Activated CD4-positive, alpha-beta T cell treated with anti-CD3 and anti-CD28 coated beads, Interleukin-2, amount 50 U/mL, for 4 hours (primary cell): ENCODE data around the gene EPHB1.
"Not testable (repeated sequence)": the region's sequence is repeated elsewhere in the genome, so short reads cannot be mapped to it uniquely, and the experiment has no call there.

Experiments used
- DNase-seq, 2 experiments: peaks; one replicate each; pipeline ENCODE4 v3.0.0-alpha.2; 2020

Gene EPHB1

DNA sequence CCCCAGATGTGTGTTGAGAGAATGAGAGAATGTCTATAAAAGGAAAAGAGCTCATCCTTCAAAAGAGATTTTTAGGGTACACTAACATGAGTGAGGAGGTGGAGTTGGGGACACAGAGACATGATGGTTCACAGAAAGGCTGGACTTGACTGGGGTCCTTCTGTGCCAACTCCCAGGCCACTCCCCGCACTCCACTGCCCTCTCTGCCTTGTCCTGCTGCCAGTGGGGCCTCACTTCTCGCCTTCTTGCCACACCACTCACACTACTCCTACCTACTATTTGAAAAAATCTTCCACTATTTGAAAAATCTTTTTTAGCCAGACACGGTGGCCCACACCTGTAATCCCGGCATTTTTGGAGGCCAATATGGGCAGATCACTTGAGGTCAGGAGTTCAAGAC lies 298.1 kb downstream of the EPHB1 start:
- no peak for DNase-seq

- no peak for DNase-seq
Measured at GRCh38 chr3:135097276-135097946, 302.4 kb downstream of the EPHB1 start.

DNA sequence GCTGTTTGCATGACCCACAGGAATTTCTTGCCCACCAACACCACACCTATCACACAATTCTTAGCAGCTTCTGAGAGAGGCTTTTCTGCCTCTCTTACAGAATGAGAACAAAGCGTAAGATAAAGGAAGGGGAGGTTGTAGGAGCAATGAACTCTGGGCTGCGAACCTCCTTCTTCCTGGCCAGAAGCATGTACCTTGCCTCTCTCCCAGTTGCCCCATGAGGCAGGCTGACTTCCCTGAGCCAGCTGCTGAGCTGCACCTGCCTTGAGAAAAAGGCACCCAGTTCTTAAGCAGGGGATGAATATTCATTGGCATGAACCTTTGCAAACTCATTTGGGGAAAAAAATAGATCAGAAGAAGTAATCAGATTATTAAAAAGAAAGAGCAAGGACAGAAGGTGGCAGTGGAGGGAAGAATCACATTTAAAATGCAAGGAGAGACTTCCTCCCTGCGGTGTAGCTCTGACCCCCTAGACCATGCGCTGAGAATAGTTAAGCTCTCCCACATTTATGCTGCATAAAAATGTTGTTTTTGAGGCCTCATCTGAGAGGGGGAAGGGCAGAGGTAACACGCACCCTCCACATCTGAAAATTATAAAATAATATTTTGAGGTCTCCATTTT lies 304.8 kb downstream of the EPHB1 start:
- DNase-seq = no peak

GRCh38 chr3:135100366-135100765 lies 305.3 kb downstream of the EPHB1 start:
- no peak for DNase-seq

DNA sequence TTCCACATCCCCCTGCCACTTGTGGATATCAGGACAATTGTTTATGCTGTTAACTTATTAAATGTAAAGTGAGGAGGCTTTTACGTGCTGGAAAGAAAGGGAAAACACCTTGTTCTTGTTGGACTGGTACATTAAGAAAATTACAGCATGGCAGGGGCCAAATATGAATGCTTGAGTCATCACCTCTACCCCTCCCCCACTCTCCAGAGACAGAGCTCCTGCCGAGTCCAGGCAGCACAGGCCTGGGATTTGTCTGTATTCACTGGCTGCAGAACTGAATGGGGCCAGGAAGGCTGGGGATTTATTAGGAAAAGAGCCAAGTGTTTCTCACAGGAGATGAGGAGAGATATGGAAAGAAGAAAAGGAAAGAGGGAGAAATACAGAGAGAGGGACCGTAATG lies 308.9 kb downstream of the EPHB1 start:
- DNase-seq = no peak

- DNase-seq = no peak
Measured at GRCh38 chr3:135106445-135106844, 311.4 kb downstream of the EPHB1 start.

GRCh38 chr3:135107043-135107442 lies 312.0 kb downstream of the EPHB1 start:
- no peak for DNase-seq

- no peak for DNase-seq
Measured at GRCh38 chr3:135109681-135110080, 314.6 kb downstream of the EPHB1 start.

DNA sequence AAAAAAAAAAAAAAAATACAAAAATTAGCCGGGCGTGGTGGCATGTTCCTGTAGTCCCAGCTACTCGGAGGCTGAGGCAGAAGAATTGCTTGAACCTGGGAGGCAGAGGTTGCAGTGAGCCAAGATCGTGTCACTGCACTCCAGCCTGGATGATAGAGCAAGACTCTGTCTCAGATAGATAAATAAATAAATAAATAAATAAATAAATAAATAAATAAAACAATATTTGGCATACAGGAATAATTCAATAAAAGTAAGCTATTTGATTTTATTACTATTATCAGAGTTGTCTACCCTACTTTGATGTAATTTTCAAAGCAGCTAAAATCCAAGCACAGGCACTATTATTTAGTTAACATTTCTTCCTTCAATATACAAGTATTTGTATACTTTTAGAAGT lies 319.5 kb downstream of the EPHB1 start:
- DNase-seq = not testable (repeated sequence)

DNA sequence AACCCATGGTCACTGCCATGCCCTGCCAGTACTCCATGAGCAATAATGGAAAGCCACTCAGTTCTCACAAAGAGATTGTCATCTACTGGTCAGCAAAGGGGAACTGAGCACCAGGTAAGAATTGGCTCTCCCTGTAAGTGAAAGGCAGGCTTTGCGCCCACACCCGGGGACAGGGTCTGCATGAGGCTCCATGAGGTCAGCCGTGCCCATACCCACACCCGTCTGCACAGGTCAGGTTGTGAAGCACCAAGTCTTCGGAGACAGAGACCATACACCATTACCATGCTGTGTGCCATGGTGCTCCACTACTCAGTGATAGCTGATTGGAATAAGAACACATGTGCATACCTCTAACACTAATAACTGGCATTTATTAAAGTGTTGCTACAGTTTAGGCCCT lies 322.9 kb downstream of the EPHB1 start:
- no peak for DNase-seq

DNA sequence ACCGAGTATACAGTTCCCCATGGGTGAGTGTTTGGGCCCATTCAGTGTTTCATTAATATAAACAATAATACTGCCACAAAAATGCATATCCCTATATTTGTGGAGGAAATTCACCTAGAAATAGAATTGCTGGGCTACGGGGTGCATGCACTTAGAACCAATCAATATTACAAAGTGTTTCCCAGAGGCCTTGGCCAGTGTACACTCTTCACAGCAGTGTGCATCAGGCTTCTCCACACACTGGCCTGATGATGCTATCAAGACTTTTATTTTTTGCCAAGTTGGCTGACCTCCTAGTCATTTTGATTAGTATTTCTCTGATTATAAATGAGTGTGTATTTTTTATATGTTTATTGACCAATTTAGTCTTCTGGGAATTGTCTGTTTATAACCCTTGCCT lies 323.7 kb downstream of the EPHB1 start:
- DNase-seq = no peak

- DNase-seq = no peak
Measured at GRCh38 chr3:135125171-135125801, 330.2 kb downstream of the EPHB1 start.

- DNase-seq = no peak
Measured at GRCh38 chr3:135127946-135128470, 332.9 kb downstream of the EPHB1 start.

DNA sequence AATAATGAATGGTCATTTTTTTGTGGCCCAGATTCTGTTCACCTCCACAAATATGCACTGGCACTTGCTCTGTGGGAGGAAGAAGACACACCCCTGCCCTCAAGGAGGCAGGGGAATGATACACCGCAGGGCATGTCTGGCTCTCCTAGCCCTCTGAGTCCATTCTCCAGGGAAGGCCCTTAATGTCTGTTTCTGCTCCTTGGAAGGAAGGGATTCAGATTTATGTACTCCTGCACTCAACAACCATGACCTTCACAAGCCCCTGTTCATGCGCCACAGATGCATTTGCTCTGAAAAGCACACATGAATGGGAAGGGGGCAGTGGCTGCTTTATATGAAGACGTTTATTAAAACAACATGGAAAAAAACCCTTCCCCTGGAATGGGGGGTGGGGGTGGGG lies 333.8 kb downstream of the EPHB1 start:
- no peak for DNase-seq

- DNase-seq = no peak
Measured at GRCh38 chr3:135131290-135131689, 336.2 kb downstream of the EPHB1 start.

- no peak for DNase-seq
Measured at GRCh38 chr3:135133905-135134683, 339.0 kb downstream of the EPHB1 start.

- no peak for DNase-seq
Measured at GRCh38 chr3:135134684-135135075, 339.6 kb downstream of the EPHB1 start.

DNA sequence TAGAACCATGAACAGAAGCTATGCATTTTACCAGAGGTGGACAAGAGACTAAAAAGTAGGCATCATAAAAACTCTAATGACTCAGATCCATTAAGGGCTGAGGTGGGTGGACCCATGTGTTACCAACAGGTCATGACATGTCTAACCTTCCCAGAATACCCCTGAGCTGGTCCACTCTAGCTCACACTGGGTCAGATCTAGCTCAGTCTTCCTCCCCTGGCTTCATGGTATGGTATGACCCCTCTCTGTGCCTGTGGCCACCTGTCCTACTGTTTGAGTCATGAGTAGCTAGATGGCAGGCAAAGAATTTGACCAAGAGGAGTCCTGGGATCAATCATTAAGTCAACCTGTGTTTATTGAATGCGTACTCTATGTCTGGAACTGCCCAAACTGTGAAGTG lies 340.4 kb downstream of the EPHB1 start:
- DNase-seq = no peak

DNA sequence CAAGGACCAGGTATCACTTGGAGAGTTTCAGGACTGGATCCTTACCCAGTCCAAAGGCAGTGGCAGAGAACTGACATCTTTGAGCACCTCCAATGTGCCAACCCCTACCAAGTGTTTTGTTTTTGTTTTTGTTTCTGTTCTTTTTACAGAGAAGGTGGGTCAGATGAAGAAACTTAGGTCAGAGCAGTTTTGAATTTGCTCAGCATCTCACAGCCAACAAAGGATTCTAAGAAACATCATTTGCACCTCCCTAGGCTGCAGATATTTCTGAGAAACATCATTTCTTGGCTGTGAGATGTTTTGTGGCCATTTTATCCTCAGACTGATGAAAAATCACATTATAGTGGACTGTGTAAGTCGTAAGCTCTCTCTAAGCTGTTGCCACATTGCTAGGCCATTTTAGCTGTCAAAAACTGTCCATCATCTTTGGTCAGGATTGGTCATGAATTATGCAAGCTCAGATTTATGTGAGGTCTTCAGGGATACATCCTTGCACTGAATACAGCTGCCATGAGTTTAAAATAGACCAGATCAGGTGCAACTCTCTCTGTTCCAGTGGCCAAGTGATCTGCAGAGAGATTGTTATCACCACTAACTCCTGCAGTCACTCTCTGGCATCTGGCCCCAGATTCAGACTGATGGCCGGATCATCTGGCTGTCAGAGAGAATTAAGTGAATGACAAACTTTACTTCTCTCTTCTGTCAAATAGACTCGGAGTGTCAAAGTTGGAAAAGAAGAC lies 341.5 kb downstream of the EPHB1 start:
- no peak for DNase-seq

- no peak for DNase-seq
Measured at GRCh38 chr3:135137296-135137695, 342.2 kb downstream of the EPHB1 start.

DNA sequence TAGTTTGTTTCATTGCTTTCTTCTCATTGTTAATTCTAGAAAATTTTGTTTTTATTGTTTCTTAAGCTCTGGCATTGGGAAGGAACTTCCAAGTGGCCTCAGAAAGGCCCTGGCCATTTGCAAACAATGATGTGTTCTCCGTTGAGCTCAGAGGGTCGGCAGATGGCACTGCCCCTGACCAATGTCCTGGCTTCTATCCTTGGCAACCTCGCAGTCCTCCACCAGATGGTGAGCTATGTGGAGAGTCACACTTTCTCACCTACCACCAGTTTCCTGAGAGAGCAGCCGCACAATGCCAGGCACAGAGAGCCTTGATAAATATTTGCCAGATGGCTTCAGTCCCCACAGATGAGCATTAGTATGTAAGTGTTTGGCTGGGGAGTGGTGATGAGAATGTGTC lies 343.7 kb downstream of the EPHB1 start:
- DNase-seq = no peak

DNA sequence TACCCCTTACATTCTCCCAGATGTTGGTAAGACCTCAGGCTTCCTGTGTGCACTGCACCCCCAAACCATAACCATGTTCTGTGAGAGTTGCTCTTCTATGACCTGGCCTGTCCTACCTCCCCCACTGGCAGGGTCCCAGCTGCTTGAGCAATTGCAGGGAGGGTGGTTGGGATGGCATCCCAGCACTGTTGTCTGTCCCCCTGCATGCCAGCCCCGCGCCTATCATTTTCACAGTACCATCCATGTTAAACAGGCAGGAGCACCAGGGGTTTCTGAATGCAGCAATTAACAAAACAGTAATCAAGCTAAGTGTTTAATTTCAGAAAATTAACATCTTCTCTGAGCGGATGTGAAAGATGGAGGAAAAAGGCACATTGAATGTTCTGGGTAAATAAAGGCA lies 345.5 kb downstream of the EPHB1 start:
- DNase-seq = no peak

DNA sequence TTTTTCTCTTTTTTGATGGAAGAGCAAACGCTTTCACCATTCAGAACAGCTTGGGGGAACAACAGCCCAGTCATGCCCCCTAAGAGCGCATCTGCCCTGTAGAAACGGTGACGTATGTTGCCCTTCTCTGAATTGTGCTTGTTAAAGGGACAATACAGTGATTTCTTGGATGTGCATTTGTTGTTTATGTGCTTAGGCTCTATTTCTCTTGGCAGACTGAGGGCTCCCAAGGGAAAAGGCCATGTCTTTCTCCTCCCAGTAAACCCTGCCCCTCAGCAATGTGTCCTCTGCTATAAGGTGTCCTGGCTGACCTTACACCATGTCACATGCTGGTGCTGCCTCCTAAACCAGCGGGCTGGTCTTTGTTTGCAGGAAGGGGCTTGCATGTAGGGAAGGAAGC lies 346.1 kb downstream of the EPHB1 start:
- DNase-seq = no peak
